Measurements from ENCODE around the gene ARHGAP25. TPM values are rescaled to one million over a fixed set of nuclear protein-coding genes. Genes with fewer than 3 reads are reported as not detected.

ARHGAP25 gene
- total RNA-seq, 4 donors from 2014 or later, result 6.1 to 40.8 (median 11.7) TPM

- ATAC-seq (ENCODE audit: low FRiP score) (peak; percentile 64), DNase-seq (ENCODE audit: low spot score) (no peak)
- TF ChIP-seq, protein P1, sequence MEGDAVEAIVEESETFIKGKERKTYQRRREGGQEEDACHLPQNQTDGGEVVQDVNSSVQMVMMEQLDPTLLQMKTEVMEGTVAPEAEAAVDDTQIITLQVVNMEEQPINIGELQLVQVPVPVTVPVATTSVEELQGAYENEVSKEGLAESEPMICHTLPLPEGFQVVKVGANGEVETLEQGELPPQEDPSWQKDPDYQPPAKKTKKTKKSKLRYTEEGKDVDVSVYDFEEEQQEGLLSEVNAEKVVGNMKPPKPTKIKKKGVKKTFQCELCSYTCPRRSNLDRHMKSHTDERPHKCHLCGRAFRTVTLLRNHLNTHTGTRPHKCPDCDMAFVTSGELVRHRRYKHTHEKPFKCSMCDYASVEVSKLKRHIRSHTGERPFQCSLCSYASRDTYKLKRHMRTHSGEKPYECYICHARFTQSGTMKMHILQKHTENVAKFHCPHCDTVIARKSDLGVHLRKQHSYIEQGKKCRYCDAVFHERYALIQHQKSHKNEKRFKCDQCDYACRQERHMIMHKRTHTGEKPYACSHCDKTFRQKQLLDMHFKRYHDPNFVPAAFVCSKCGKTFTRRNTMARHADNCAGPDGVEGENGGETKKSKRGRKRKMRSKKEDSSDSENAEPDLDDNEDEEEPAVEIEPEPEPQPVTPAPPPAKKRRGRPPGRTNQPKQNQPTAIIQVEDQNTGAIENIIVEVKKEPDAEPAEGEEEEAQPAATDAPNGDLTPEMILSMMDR (IDR thresholded peaks at IDR 0.05), result no peak
These were observed 25.1 kb upstream of the ARHGAP25 start for GRCh38 chr2:68709421-68709911.

GRCh38 chr2:68710336-68710735 is 24.3 kb upstream of the ARHGAP25 start:
- TF ChIP-seq, protein P1 (IDR thresholded peaks at IDR 0.05), result no peak
- DNase-seq (ENCODE audit: low spot score) (no peak), ATAC-seq (ENCODE audit: low FRiP score) (no peak)

DNA sequence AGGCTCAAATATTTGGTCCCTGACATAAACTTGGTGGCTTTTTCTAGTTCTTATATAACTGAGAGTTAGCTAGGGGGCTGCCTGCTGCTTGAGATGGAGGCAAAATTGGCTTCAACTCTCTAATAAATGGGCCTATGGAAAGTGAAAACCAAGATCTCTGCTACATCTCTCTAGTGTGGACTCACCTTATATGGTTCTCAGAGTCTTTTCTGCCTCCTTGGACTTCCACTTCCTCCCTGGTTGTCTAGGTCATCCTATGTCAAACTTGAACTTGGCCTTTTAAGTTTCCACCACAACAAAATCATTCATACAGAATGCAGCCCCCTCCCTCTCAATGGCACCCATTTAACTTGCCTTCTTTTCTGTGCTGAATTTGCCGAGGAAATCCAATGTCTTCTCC is 23.9 kb upstream of the ARHGAP25 start:
- DNase-seq (ENCODE audit: low spot score), result no peak
- no peak for ATAC-seq (ENCODE audit: low FRiP score)
- TF ChIP-seq, protein P1 (IDR thresholded peaks at IDR 0.05), result no peak

GRCh38 chr2:68714866-68715265 is 19.7 kb upstream of the ARHGAP25 start:
- ATAC-seq (ENCODE audit: low FRiP score), result peak; percentile 37
- TF ChIP-seq, protein P1 (IDR thresholded peaks at IDR 0.05), result no peak
- no peak for DNase-seq (ENCODE audit: low spot score)

DNA sequence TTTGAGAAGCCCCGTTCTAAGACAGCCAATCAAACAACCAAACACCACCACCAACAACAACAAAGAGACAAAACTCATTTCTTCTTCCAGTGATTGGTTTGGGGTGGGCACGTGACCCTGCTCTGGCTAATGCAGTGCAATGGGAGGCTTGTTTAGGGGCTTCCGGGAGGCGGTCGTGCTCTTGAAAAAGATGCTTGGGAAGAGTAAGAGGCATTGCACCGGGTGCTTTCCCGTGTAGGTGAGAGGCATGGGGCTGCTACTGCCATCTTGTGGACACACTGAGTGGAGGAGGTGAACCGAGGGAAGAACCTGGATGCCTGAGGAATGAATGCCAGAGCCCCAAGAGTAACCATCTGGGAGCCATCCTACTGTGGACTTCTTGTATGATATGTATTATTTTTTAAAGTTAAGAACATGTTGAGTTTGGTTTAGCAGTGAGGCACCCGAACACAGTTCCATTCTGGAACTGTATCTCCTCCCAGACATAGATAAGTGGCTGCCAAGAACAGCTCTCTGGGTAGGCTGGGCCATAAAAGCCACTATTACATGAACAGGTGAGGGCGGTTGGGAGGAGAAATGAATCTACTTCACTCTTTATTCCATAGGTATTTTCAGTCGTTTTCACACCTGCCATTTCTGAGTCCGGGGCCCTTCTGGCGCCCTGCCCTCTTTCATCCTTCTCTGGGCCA is 19.1 kb upstream of the ARHGAP25 start:
- DNase-seq (ENCODE audit: low spot score), result no peak
- ATAC-seq (ENCODE audit: low FRiP score), result no peak
- TF ChIP-seq, protein P1 (IDR thresholded peaks at IDR 0.05), result peak in 1 of 3 donors; percentile 32

DNA sequence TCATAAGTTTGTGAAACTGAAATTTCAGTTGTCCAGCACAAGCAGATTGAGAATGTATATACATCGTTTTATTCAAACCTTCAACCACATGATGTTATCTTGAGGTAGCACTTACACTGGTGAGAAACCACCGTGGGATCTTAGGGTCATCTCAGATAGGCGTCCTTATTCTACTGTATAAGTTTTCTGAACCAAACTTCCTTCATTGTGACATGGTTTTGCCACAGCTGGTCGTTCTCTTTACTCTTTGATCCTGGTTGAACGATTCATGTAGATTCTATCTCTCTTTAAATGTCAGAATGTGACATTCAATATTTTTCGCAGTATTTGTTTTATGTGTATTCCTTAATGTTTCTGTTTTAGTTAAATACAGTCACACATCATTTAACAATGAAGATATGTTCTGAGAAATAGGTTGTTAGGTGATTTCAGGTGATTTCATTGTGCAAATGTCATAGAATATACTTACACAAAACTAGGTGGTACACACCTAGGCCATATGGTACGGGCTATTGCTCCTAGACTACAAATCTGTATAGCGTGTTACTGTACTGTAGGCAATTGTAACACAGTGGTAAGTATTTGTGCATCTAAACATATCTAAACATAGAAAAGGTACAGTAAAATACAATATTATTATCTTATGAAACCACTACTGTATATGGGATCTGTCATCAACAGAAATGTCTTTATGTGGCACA is 17.9 kb upstream of the ARHGAP25 start:
- TF ChIP-seq, protein P1 (IDR thresholded peaks at IDR 0.05), result no peak
- DNase-seq (ENCODE audit: low spot score) (no peak), ATAC-seq (ENCODE audit: low FRiP score) (no peak)

GRCh38 chr2:68717305-68717661 is 17.3 kb upstream of the ARHGAP25 start:
- ATAC-seq (ENCODE audit: low FRiP score), result no peak
- DNase-seq (ENCODE audit: low spot score), result no peak
- TF ChIP-seq, protein P1 (IDR thresholded peaks at IDR 0.05), result no peak

Data from omental fat pad (tissue), 4 donors.